Hepatocyte (in vitro differentiated cells): ENCODE results near the gene SSH3. TPM values are rescaled to one million over a fixed set of nuclear protein-coding genes. Genes with fewer than 3 reads are reported as not detected.

Experiments used
- DNase-seq: peaks from one replicate; pipeline ENCODE4 v3.0.0-alpha.2; 2016; ENCODE audit warnings: low spot score
- H2AFZ ChIP-seq: fragments of 200-600 bp; sonication (generic); 2 replicates; pipeline ENCODE4 v1.6.0; 2016; ENCODE audit warnings: antibody characterized with exemption, mild to moderate bottlenecking
- H3K27ac ChIP-seq: fragments of 200-600 bp; sonication (generic); 2 replicates; pipeline ENCODE4 v1.5.1; 2016; ENCODE audit warnings: mild to moderate bottlenecking
- H3K27me3 ChIP-seq: fragments of 200-600 bp; sonication (generic); 2 replicates; pipeline ENCODE4 v1.6.1; 2016
- H3K36me3 ChIP-seq: fragments of 200-600 bp; sonication (generic); replicated peaks from 2 replicates; pipeline ENCODE4 v1.5.1; 2016; ENCODE audit warnings: low read depth; ENCODE audit not compliant: insufficient read depth
- H3K4me1 ChIP-seq: fragments of 200-600 bp; sonication (generic); 2 replicates; pipeline ENCODE4 v1.5.1; 2016; ENCODE audit warnings: mild to moderate bottlenecking, moderate library complexity; ENCODE audit not compliant: insufficient read depth
- H3K4me2 ChIP-seq: fragments of 200-600 bp; sonication (generic); 2 replicates; pipeline ENCODE4 v1.6.0; 2016
- H3K4me3 ChIP-seq: fragments of 200-600 bp; sonication (generic); 2 replicates; pipeline ENCODE4 v1.5.1; 2016; ENCODE audit warnings: mild to moderate bottlenecking
- H3K79me2 ChIP-seq: fragments of 200-600 bp; sonication (generic); 2 replicates; pipeline ENCODE4 v1.6.0; 2017; ENCODE audit warnings: mild to moderate bottlenecking
- H3K9me2 ChIP-seq: fragments of 200-600 bp; sonication (generic); replicated peaks from 2 replicates; pipeline ENCODE4 v1.6.0; 2017; ENCODE audit warnings: mild to moderate bottlenecking; ENCODE audit not compliant: insufficient read depth
- H3K9me3 ChIP-seq: fragments of 200-600 bp; sonication (generic); 2 replicates; pipeline ENCODE4 v1.5.1; 2016; ENCODE audit warnings: low read depth, mild to moderate bottlenecking
- H4K20me1 ChIP-seq: fragments of 200-600 bp; sonication (generic); 2 replicates; pipeline ENCODE4 v1.6.0; 2016; ENCODE audit warnings: mild to moderate bottlenecking; ENCODE audit not compliant: insufficient read depth, poor library complexity, severe bottlenecking
- EZH2 ChIP-seq: fragments of 200-600 bp; sonication (generic); IDR thresholded peaks from 2 replicates; pipeline ENCODE4 v1.6.1; 2016; ENCODE audit warnings: antibody characterized with exemption, mild to moderate bottlenecking, borderline replicate concordance
- EZH2phosphoT487 ChIP-seq: fragments of 200-600 bp; sonication (generic); IDR thresholded peaks from one replicate; pipeline ENCODE4 v1.6.1; 2018; ENCODE audit warnings: antibody characterized with exemption, mild to moderate bottlenecking, low read depth, moderate library complexity; ENCODE audit not compliant: unreplicated experiment, severe bottlenecking
- WGBS: methylation state at CpG from one replicate; pipeline ENCODE4 v1.1.6; 2016; ENCODE audit warnings: low lambda C conversion rate; ENCODE audit errors: missing lambda C conversion rate; 5-methylcytosine and 5-hydroxymethylcytosine counted together
- polyA plus RNA-seq: library from polyadenylated mRNA; unstranded; fragments of >200 nt; fragmentation: Nextera tagmentation; extraction: Ambion mirVana; gene quantifications from 2 replicates; pipeline ENCODE4 v1.2.1, GENCODE V29; 2016
- total RNA-seq: library from RNA; depleted of rRNA; stranded (reverse); fragments of >200 nt; gene quantifications from 2 replicates; pipeline ENCODE4 v1.2.3, GENCODE V29; 2014
- TF ChIP-seq, protein P1 (sequence below): fragments of 200-600 bp; sonication (generic); IDR thresholded peaks from 2 replicates; pipeline ENCODE4 v1.5.1; 2016; ENCODE audit warnings: antibody characterized with exemption, mild to moderate bottlenecking; ENCODE audit not compliant: poor library complexity

Gene SSH3
- total and polyA plus RNA-seq, 2 experiments from 2014 or later = 29.7 to 49.5 TPM

- peak overlapping the region; percentile 78 for H3K4me2 ChIP-seq
- peaks cover 66% of the 10 kb centered on the region for H4K20me1 ChIP-seq
- peak overlapping the region; percentile 56 for H3K27ac ChIP-seq
- WGBS = 47% methylated on average over 28 of the region's 28 CpGs
- no peaks in the 10 kb centered on the region for H3K9me2 ChIP-seq
- no peak overlapping the region for H3K4me3 ChIP-seq
- H3K79me2 ChIP-seq = peaks cover 96% of the 10 kb centered on the region
- no peak for DNase-seq
- H3K27me3 ChIP-seq = no peaks in the 10 kb centered on the region
- peaks cover 29% of the 10 kb centered on the region for H3K4me1 ChIP-seq
- no peaks in the 10 kb centered on the region for H3K36me3 ChIP-seq
- TF ChIP-seq EZH2 (no peak), EZH2phosphoT487 (no peak)
- TF ChIP-seq, protein P1, sequence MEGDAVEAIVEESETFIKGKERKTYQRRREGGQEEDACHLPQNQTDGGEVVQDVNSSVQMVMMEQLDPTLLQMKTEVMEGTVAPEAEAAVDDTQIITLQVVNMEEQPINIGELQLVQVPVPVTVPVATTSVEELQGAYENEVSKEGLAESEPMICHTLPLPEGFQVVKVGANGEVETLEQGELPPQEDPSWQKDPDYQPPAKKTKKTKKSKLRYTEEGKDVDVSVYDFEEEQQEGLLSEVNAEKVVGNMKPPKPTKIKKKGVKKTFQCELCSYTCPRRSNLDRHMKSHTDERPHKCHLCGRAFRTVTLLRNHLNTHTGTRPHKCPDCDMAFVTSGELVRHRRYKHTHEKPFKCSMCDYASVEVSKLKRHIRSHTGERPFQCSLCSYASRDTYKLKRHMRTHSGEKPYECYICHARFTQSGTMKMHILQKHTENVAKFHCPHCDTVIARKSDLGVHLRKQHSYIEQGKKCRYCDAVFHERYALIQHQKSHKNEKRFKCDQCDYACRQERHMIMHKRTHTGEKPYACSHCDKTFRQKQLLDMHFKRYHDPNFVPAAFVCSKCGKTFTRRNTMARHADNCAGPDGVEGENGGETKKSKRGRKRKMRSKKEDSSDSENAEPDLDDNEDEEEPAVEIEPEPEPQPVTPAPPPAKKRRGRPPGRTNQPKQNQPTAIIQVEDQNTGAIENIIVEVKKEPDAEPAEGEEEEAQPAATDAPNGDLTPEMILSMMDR = no peak
- no peaks in the 10 kb centered on the region for H3K9me3 ChIP-seq
- H2AFZ ChIP-seq = no peak overlapping the region
These were observed 32.8 kb upstream of the SSH3 start for GRCh38 chr11:67270256-67271204.

- H2AFZ ChIP-seq = no peak overlapping the region
- WGBS = 84% methylated on average over 5 of the region's 5 CpGs
- no peaks in the 10 kb centered on the region for H3K9me2 ChIP-seq
- no peak overlapping the region for H3K27ac ChIP-seq
- DNase-seq = no peak
- H3K4me2 ChIP-seq = peak overlapping the region; percentile 78
- H3K79me2 ChIP-seq = peaks cover 96% of the 10 kb centered on the region
- TF ChIP-seq EZH2phosphoT487 = no peak
- no peaks in the 10 kb centered on the region for H3K9me3 ChIP-seq
- no peak overlapping the region for H3K4me3 ChIP-seq
- H3K27me3 ChIP-seq = no peaks in the 10 kb centered on the region
- no peaks in the 10 kb centered on the region for H3K36me3 ChIP-seq
- peaks cover 26% of the 10 kb centered on the region for H3K4me1 ChIP-seq
- peaks cover 70% of the 10 kb centered on the region for H4K20me1 ChIP-seq
These were observed 32.2 kb upstream of the SSH3 start for GRCh38 chr11:67271205-67271540.

DNA sequence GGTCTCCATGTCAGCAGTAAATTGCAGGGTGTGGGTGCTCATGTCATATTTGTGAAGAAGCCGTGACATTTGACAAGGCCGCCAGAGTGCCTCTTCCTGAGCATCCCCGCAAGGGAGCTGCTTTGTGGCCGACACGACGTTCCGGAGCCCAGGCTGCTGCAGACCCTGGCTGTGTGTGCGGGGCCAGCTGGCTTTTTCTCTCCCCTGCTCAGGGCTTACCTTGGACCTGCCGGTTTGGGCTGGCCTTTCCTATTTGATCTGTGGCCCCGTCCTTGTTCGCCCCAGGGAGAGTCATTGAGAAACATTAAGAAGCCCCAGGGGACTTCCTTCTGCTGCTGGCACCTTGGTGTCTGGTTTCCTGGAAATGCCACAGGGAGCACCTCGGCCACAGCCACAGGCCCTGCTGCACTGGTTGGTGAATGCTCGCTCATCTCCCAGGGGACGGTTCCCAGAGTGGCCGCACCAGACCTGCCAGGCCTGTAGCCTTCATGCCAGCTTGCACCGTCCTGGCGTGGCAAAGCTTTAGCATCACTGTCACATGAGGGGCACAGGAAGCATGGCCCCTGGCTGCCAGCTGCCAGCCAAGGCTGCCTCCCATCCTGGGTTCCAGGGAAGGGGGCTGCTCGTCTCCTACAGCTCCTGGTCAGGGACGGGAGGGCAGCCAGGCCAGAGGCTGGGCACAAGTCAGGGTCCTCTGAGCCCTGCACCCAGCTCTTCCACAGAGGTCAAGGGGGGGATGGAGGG is 31.6 kb upstream of the SSH3 start:
- DNase-seq = no peak
- no peak overlapping the region for H3K27ac ChIP-seq
- no peak overlapping the region for H2AFZ ChIP-seq
- H4K20me1 ChIP-seq = peaks cover 70% of the 10 kb centered on the region
- no peaks in the 10 kb centered on the region for H3K36me3 ChIP-seq
- no peaks in the 10 kb centered on the region for H3K9me2 ChIP-seq
- TF ChIP-seq, protein P1 = no peak
- TF ChIP-seq EZH2phosphoT487 = no peak
- no peak for TF ChIP-seq EZH2
- no peak overlapping the region for H3K4me2 ChIP-seq
- peaks cover 26% of the 10 kb centered on the region for H3K4me1 ChIP-seq
- peaks cover 100% of the 10 kb centered on the region for H3K79me2 ChIP-seq
- H3K4me3 ChIP-seq = no peak overlapping the region
- 89% methylated on average over 19 of the region's 19 CpGs for WGBS
- no peaks in the 10 kb centered on the region for H3K9me3 ChIP-seq
- no peaks in the 10 kb centered on the region for H3K27me3 ChIP-seq
